Transverse colon (tissue), 4 donors: Measurements from ENCODE around the gene CASK.

Experiments used
- EP300 ChIP-seq: sonication (generic); formaldehyde crosslinking; IDR thresholded peaks from one replicate; pipeline ENCODE4 v1.6.1; 2017; ENCODE audit warnings: antibody characterized with exemption, low read depth
- POLR2A ChIP-seq: fragments of 450-650 bp; IDR thresholded peaks from one replicate; pipeline ENCODE4 v1.6.1; 2016; ENCODE audit warnings: antibody characterized with exemption, mild to moderate bottlenecking, moderate library complexity
- POLR2AphosphoS5 ChIP-seq, 3 donors: sonication (generic); formaldehyde crosslinking; IDR thresholded peaks; one replicate each; pipeline ENCODE4 v1.6.1; 2016; ENCODE audit warnings: antibody characterized with exemption in 3 of 3
- TF ChIP-seq, protein P1 (sequence below), 5 experiments: fragments of 200-600 bp in 3 of 5; fragments of 450-650 bp in 2 of 5; sonication (generic) in 3 of 5; IDR thresholded peaks; 1 replicate in 2 of 5; 2 replicates in 3 of 5; pipeline ENCODE4 v1.5.1; 2016 to 2017; ENCODE audit warnings: antibody characterized with exemption in 5 of 5, inconsistent platforms in 3 of 5, mild to moderate bottlenecking in 2 of 5, moderate library complexity in 1 of 5

DNA sequence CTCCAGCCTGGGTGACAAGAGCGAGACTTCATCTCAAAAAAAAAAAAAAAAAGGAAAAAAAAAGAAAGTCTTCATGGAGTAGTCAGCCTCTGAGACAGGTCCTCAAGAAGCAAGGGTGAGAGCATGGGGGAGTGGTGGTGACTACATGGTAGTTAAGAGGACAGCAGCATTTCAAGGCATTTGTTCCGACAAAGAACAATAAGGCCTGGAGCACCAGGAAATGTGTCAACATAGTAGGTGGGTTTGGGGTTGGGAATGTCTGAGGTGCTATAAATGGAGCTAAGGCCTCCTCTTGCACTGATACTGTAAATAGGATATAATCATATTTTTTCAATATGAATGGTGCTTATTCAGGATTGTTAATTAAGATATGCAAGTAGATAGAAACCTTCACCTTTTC is 165.0 kb downstream of the CASK start:
- TF ChIP-seq POLR2A (no peak), POLR2AphosphoS5 (IDR thresholded peaks at IDR 0.05) (no peak), EP300 (no peak)
- TF ChIP-seq, protein P1, sequence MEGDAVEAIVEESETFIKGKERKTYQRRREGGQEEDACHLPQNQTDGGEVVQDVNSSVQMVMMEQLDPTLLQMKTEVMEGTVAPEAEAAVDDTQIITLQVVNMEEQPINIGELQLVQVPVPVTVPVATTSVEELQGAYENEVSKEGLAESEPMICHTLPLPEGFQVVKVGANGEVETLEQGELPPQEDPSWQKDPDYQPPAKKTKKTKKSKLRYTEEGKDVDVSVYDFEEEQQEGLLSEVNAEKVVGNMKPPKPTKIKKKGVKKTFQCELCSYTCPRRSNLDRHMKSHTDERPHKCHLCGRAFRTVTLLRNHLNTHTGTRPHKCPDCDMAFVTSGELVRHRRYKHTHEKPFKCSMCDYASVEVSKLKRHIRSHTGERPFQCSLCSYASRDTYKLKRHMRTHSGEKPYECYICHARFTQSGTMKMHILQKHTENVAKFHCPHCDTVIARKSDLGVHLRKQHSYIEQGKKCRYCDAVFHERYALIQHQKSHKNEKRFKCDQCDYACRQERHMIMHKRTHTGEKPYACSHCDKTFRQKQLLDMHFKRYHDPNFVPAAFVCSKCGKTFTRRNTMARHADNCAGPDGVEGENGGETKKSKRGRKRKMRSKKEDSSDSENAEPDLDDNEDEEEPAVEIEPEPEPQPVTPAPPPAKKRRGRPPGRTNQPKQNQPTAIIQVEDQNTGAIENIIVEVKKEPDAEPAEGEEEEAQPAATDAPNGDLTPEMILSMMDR (IDR thresholded peaks at IDR 0.05): no peak
